GM12874 (cell line): ENCODE data around the gene BMPR1A.

ENCODE experiments used
- CTCF ChIP-seq: IDR thresholded peaks from 2 replicates; pipeline ENCODE4 v1.5.1; 2011; ENCODE audit warnings: low read depth, mild to moderate bottlenecking, control low read depth, low read length, moderate library complexity; ENCODE audit not compliant: insufficient read depth

BMPR1A gene

GRCh38 chr10:86833969-86834368 lies 77.5 kb downstream of the BMPR1A start:
- TF ChIP-seq CTCF = no peak

- no peak for TF ChIP-seq CTCF
These were observed 79.6 kb downstream of the BMPR1A start for GRCh38 chr10:86836044-86836443.

- no peak for TF ChIP-seq CTCF
These were observed 81.2 kb downstream of the BMPR1A start for GRCh38 chr10:86837663-86838062.

- TF ChIP-seq CTCF = no peak
These were observed 84.1 kb downstream of the BMPR1A start for GRCh38 chr10:86840498-86840897.

GRCh38 chr10:86846088-86846487 lies 89.7 kb downstream of the BMPR1A start:
- TF ChIP-seq CTCF = no peak

- TF ChIP-seq CTCF = no peak
These were observed 92.3 kb downstream of the BMPR1A start for GRCh38 chr10:86848747-86849146.

- no peak for TF ChIP-seq CTCF
These were observed 92.9 kb downstream of the BMPR1A start for GRCh38 chr10:86849181-86849894.

GRCh38 chr10:86850481-86850880 lies 94.1 kb downstream of the BMPR1A start:
- TF ChIP-seq CTCF = no peak
